ENCODE measurements around the gene SLC7A6. TPM values are rescaled to one million over a fixed set of nuclear protein-coding genes. Genes with fewer than 3 reads are reported as not detected.

The SLC7A6 gene
- total RNA-seq, 4 donors from 2014 or later, result 73.1 to 116 (median 85.7) TPM

GRCh38 chr16:68274441-68274840, 10.1 kb downstream of the SLC7A6 start:
- peaks cover 9 to 17% of the 10 kb centered on the region in 2 donors for H3K36me3 ChIP-seq
- peaks cover 67 to 94% of the 10 kb centered on the region in 2 donors for H3K4me1 ChIP-seq
- H3K27me3 ChIP-seq, result no peaks in the 10 kb centered on the region
- DNase-seq, result no peak
- WGBS, 2 donors, result 88 to 94% methylated on average over 4 of the region's 4 CpGs
- no peaks in the 10 kb centered on the region for H3K9me3 ChIP-seq
- peak overlapping the region in 2 of 3 donors; percentile 91 to 93 for H3K27ac ChIP-seq
- H3K4me3 ChIP-seq (replicated peaks in 1 of 3), result no peak overlapping the region
- intact Hi-C loops (cut with DNase I), result no loop called here
- no peak for TF ChIP-seq POLR2A (IDR thresholded peaks at IDR 0.05)
- no peak for TF ChIP-seq CTCF (IDR thresholded peaks at IDR 0.05)

- WGBS, 2 donors, result 53 to 68% methylated on average over 4 of the region's 4 CpGs
- no peak for TF ChIP-seq POLR2A (IDR thresholded peaks at IDR 0.05)
- no peak for TF ChIP-seq CTCF (IDR thresholded peaks at IDR 0.05)
- Histone ChIP-seq H3K4me1 (peaks cover 61 to 94% of the 10 kb centered on the region in 2 donors), H3K36me3 (peaks cover 12 to 17% of the 10 kb centered on the region in 2 donors), H3K9me3 (no peaks in the 10 kb centered on the region), H3K27me3 (no peaks in the 10 kb centered on the region), H3K4me3 (replicated peaks in 1 of 3) (no peak overlapping the region), H3K27ac (peak overlapping the region; percentile 91 to 95 (median 93))
- intact Hi-C loops (cut with DNase I), result no loop called here
- no peak for DNase-seq
Measured at GRCh38 chr16:68275611-68276191, 11.4 kb downstream of the SLC7A6 start.

- H3K27ac ChIP-seq, result peak overlapping the region; percentile 91 to 95 (median 93)
- intact Hi-C loops (cut with DNase I), result no loop called here
- peaks cover 12 to 17% of the 10 kb centered on the region in 2 donors for H3K36me3 ChIP-seq
- 41 to 46% methylated on average over 3 of the region's 3 CpGs for whole genome bisulfite sequencing, 2 donors
- TF ChIP-seq POLR2A (IDR thresholded peaks at IDR 0.05) (no peak), CTCF (IDR thresholded peaks at IDR 0.05) (peak in 1 of 6 experiments; percentile 17)
- H3K9me3 ChIP-seq, result no peaks in the 10 kb centered on the region
- H3K4me3 ChIP-seq (replicated peaks in 1 of 3), result no peak overlapping the region
- DNase-seq, result no peak
- no peaks in the 10 kb centered on the region for H3K27me3 ChIP-seq
- H3K4me1 ChIP-seq, result peaks cover 56 to 94% of the 10 kb centered on the region in 2 donors
Measured at GRCh38 chr16:68276223-68276622, 11.9 kb downstream of the SLC7A6 start.

GRCh38 chr16:68279726-68280558, 15.6 kb downstream of the SLC7A6 start:
- intact Hi-C loops (cut with DNase I), result no loop called here
- H3K9me3 ChIP-seq, result no peaks in the 10 kb centered on the region
- H3K27ac ChIP-seq, result peak overlapping the region in 2 of 3 donors; percentile 51 to 77
- no peaks in the 10 kb centered on the region for H3K27me3 ChIP-seq
- WGBS, 2 donors, result 96 to 97% methylated on average over 13 of the region's 13 CpGs
- no peak for DNase-seq
- H3K4me1 ChIP-seq, result peaks cover 29 to 76% of the 10 kb centered on the region in 2 donors
- no peak for TF ChIP-seq POLR2A (IDR thresholded peaks at IDR 0.05)
- TF ChIP-seq CTCF (IDR thresholded peaks at IDR 0.05), result no peak
- H3K36me3 ChIP-seq, result peaks cover 4 to 8% of the 10 kb centered on the region in 2 donors
- H3K4me3 ChIP-seq (replicated peaks in 1 of 3), result no peak overlapping the region

All from thyroid gland (tissue), 4 donors.